Measurements from ENCODE around the gene UBE2L5.

Gene UBE2L5

DNA sequence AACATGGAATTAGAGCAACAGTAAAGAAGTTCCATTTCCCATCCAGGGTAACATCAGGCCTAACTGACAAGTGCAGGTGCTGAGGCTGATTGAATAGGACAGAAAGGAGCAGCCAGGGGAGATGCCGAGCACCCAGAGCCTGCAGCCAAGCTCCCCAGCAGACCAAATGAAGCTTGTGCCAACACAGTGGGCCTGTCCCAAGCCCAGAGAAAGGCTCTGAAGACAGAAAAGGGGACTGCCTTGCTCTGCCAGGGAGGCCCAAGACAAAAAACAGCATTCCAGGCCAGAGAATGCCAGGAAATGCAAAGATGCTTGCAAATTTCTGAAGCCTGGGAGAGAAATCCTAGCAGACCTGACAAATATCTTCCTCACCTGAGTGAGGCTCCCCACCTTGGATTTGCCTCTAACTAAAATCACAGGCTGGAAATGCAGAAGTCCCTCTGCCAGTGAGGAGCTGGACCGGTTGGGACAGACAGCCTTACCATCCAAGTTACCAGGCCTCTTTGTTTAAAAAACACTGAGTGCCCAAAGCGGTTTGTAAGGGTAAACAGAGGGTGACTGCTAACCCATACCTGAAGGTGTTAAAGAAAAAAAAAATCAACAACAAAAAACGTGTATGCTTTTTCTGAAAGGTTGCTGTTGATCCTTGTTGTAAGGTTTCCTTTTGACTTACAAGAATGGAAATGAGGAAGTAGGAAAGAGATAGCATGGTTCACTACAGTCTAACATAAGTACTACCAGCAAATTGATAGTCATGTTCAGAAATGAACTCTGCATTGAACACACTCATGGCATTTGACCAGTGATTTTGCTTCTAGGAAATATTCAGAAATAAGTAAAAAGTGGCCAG, 55.3 kb downstream of the UBE2L5 start:
- DNase-seq = no peak
